ENCODE results near the gene INO80E. TPM values are rescaled to one million over a fixed set of nuclear protein-coding genes. Genes with fewer than 3 reads are reported as not detected.
"Not testable (repeated sequence)": the region's sequence is repeated elsewhere in the genome, so short reads cannot be mapped to it uniquely, and the experiment has no call there.

The INO80E gene
- 81.3 and 87.8 TPM in 2 replicates for total RNA-seq (2014; rRNA removed; shearing (Covaris generic))
- polyA plus RNA-seq (2014; cell fraction: nucleus; rRNA removed), result 351 and 543 TPM in 2 replicates

GRCh38 chr16:29995911-29996765 is at the start of gene INO80E:
TSS of gene INO80E (plus strand) at chr16:29996241. CDS start at chr16:29996311, 70 bp downstream.
- DNase-seq (ENCODE audit: extremely low read depth, low read depth), result peak; percentile 95

- DNase-seq (ENCODE audit: extremely low read depth, low read depth), result no peak
These were observed 48.1 kb upstream of the INO80E start for GRCh38 chr16:29947897-29948296.

GRCh38 chr16:29950806-29951461 is 45.1 kb upstream of the INO80E start:
- DNase-seq (ENCODE audit: extremely low read depth, low read depth), result no peak

GRCh38 chr16:29951625-29952365 is 44.2 kb upstream of the INO80E start:
- no peak for DNase-seq (ENCODE audit: extremely low read depth, low read depth)

- DNase-seq (ENCODE audit: extremely low read depth, low read depth), result no peak
These were observed 37.3 kb upstream of the INO80E start for GRCh38 chr16:29958756-29959155.

- DNase-seq (ENCODE audit: extremely low read depth, low read depth), result no peak
These were observed 36.7 kb upstream of the INO80E start for GRCh38 chr16:29959293-29959692.

GRCh38 chr16:29959821-29960220 is 36.2 kb upstream of the INO80E start:
- not testable (repeated sequence) for DNase-seq (ENCODE audit: extremely low read depth, low read depth)

GRCh38 chr16:29961127-29961478 is 34.9 kb upstream of the INO80E start:
- no peak for DNase-seq (ENCODE audit: extremely low read depth, low read depth)

- peak; percentile 82 for DNase-seq (ENCODE audit: extremely low read depth, low read depth)
These were observed 34.3 kb upstream of the INO80E start, which contains the start of gene TMEM219 for GRCh38 chr16:29961479-29962343. TSS of gene TMEM219 (plus strand) at chr16:29962079. CDS start at chr16:29963144, 1,065 bp downstream.

- DNase-seq (ENCODE audit: extremely low read depth, low read depth), result no peak
These were observed 33.6 kb upstream of the INO80E start for GRCh38 chr16:29962344-29962994.

GRCh38 chr16:29963021-29963743 is 32.9 kb upstream of the INO80E start:
- DNase-seq (ENCODE audit: extremely low read depth, low read depth), result no peak

- no peak for DNase-seq (ENCODE audit: extremely low read depth, low read depth)
These were observed 27.8 kb upstream of the INO80E start for GRCh38 chr16:29968205-29968604.

- no peak for DNase-seq (ENCODE audit: extremely low read depth, low read depth)
These were observed 24.7 kb upstream of the INO80E start for GRCh38 chr16:29971304-29971703.

- DNase-seq (ENCODE audit: extremely low read depth, low read depth), result no peak
These were observed 23.5 kb upstream of the INO80E start for GRCh38 chr16:29972500-29972899.

- DNase-seq (ENCODE audit: extremely low read depth, low read depth), result no peak
These were observed 23.1 kb upstream of the INO80E start for GRCh38 chr16:29972992-29973383.

- peak; percentile 97 for DNase-seq (ENCODE audit: extremely low read depth, low read depth)
These were observed 22.4 kb upstream of the INO80E start, which contains the start of gene TAOK2 for GRCh38 chr16:29973384-29974246. TSS of gene TAOK2 (plus strand) at chr16:29973868. CDS start at chr16:29977773, 3,905 bp downstream.

- no peak for DNase-seq (ENCODE audit: extremely low read depth, low read depth)
These were observed 21.5 kb upstream of the INO80E start for GRCh38 chr16:29974291-29975133.
